DOHH2 (cell line): ENCODE results near the gene PALM2AKAP2.

Source experiments
- EZH2phosphoT487 ChIP-seq: fragments of 200-600 bp; sonication (generic); IDR thresholded peaks from 2 replicates; pipeline ENCODE4 v1.6.1; 2017; ENCODE audit warnings: borderline replicate concordance, mild to moderate bottlenecking, antibody characterized with exemption, low read length, moderate library complexity, mixed read lengths
- TF ChIP-seq, protein P1 (sequence below): fragments of 200-600 bp; sonication (generic); IDR thresholded peaks from one replicate; pipeline ENCODE4 v1.5.1; 2014; ENCODE audit warnings: antibody characterized with exemption, mild to moderate bottlenecking, low read depth, low read length; ENCODE audit not compliant: poor library complexity, severe bottlenecking

GRCh38 chr9:109743696-109744095 is 36.3 kb upstream of the PALM2AKAP2 start:
- TF ChIP-seq, protein P1, sequence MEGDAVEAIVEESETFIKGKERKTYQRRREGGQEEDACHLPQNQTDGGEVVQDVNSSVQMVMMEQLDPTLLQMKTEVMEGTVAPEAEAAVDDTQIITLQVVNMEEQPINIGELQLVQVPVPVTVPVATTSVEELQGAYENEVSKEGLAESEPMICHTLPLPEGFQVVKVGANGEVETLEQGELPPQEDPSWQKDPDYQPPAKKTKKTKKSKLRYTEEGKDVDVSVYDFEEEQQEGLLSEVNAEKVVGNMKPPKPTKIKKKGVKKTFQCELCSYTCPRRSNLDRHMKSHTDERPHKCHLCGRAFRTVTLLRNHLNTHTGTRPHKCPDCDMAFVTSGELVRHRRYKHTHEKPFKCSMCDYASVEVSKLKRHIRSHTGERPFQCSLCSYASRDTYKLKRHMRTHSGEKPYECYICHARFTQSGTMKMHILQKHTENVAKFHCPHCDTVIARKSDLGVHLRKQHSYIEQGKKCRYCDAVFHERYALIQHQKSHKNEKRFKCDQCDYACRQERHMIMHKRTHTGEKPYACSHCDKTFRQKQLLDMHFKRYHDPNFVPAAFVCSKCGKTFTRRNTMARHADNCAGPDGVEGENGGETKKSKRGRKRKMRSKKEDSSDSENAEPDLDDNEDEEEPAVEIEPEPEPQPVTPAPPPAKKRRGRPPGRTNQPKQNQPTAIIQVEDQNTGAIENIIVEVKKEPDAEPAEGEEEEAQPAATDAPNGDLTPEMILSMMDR = no peak
- no peak for TF ChIP-seq EZH2phosphoT487
